H7 (cell line): ENCODE data around the gene EDNRB. TPM values are rescaled to one million over a fixed set of nuclear protein-coding genes. Genes with fewer than 3 reads are reported as not detected.

ENCODE experiments used
- total RNA-seq: library from RNA; depleted of rRNA; stranded (reverse); fragments of >200 nt; shearing (Covaris generic); gene quantifications from 2 replicates; pipeline ENCODE4 v1.2.3, GENCODE V29; 2014; rRNA removed

Gene EDNRB
- total RNA-seq, 1 experiment from 2014 or later, result 32.9 TPM

Other genes with a start within 250 kb of the EDNRB start
- 17.5 and 22.4 TPM in 2 replicates for gene SLAIN1, start 221.1 kb downstream of the EDNRB start, total RNA-seq